T-helper 2 cell (primary cell): ENCODE measurements around the gene HTR3B.
"Not testable (repeated sequence)": the region's sequence is repeated elsewhere in the genome, so short reads cannot be mapped to it uniquely, and the experiment has no call there.

Experiments used
- DNase-seq, 5 experiments: peaks; one replicate each; pipeline versions ENCODE4 v3.0.0 to v3.0.0-alpha.2; 2012 to 2022
- total RNA-seq, 2 donors: gene quantifications; one replicate each; lab custom pipeline; 2026; lab: John Stamatoyannopoulos, UW

HTR3B gene, protein sequence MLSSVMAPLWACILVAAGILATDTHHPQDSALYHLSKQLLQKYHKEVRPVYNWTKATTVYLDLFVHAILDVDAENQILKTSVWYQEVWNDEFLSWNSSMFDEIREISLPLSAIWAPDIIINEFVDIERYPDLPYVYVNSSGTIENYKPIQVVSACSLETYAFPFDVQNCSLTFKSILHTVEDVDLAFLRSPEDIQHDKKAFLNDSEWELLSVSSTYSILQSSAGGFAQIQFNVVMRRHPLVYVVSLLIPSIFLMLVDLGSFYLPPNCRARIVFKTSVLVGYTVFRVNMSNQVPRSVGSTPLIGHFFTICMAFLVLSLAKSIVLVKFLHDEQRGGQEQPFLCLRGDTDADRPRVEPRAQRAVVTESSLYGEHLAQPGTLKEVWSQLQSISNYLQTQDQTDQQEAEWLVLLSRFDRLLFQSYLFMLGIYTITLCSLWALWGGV
- total RNA-seq: 0 reads per million in 2 donors

DNA sequence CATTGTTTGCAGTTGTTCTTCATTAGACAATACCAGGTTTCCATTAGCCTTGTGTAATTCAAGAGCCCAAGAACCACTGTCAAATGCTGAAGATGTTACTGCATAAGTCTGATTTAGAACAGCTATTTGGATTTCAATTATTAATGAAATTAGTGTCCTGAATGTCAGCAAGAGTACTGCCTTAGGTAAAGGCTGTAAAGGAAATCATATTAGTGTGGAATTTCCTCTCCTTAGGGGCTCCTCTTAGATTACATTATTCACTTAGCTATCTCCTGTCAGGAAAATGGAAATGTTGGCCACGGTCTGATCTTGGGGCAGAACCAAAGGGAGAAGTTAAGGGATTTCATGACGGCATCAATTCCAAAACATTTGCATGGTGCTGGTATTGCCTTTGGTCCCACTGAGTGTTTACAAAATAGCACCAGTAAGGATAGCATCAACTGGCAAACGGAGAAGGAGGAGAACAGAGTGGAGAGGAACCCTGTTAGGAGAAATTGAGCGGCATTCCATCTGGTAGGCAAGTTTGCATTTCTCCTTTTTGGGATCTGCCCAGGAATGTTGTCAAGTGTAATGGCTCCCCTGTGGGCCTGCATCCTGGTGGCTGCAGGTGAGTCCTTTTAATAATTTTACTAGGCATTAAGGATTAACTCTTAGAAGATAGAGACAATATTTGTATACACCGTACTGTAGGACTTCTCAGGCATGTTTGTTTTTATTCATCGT lies at the start of gene HTR3B:
Gene HTR3B, plus strand, starts transcription at position 418 of the 723 bp plus-strand sequence. Its CDS starts 138 bp downstream, at position 556.
- DNase-seq: no peak

DNA sequence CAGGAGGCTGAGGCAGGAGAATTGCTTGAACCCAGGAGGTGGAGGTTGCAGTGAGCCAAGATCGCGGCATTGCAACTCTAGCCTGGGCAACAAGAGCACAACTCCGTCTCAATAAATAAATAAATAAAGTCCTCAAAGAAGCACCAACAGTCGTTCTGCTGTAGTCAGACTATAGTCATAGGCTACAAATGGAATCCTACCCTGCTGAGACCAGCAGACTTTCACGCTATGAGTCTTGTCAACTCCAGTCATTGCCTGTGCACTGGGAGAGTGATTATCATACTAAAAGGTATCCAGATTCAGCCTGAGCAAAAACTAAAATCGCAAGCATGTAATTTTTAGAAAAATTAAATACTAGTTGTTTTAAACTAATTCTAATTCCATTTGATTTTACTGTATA lies 48.8 kb upstream of the HTR3B start:
- no peak for DNase-seq

DNA sequence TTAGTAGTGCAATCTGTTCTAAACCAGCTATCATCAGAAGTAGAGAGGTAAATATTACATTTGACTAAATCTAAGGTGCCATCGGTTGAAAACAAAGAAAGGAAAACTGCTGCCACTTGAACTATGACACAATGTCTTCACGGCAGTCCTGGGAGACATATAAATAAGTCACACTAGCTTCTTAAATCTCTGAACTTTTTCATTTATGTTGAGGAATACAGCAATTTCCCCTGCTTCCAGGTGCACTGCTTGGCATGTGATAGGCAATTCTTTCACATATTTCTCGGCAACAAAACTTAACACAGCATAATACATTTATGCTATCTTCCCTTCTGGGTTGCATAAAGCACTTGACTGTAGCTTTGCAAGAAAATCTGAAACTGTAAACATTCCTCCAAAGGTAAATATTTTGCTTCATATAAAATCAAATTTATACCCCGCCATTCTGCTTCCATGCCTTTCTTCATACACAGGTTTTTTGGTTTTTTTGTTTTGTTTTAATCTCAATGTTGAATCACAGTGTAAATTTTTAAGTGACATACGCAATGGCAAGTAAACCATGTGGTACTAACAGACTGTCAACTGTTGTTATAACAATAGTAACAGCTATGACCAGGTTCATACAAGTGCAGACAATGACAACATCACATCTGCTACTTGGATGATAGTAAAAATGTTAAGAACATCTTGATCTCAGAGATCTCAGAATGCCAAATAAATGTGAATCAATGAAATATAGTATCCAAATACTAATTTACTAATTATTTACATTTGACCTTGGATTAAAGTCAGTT lies 47.4 kb upstream of the HTR3B start:
- DNase-seq: no peak

DNA sequence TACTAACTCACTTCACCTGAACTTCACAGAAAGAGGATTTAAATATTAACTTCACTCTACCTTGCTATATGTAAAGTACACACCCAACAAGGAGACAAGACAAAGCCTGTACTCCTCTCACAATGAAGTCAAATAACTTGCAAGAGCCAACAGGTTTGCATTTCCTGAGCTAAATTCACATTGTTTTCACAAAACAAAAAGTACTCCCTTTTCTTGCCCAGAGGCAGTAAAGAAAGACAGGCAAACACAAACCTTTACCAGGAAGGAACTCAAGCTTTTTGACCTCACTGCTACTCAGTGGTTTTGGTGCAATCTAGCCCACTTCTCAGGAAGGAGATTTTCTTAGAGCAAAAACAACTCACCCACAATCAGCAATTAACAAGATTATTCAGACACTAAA lies 44.9 kb upstream of the HTR3B start:
- peak in 1 of 5 experiments; percentile 86 for DNase-seq

DNA sequence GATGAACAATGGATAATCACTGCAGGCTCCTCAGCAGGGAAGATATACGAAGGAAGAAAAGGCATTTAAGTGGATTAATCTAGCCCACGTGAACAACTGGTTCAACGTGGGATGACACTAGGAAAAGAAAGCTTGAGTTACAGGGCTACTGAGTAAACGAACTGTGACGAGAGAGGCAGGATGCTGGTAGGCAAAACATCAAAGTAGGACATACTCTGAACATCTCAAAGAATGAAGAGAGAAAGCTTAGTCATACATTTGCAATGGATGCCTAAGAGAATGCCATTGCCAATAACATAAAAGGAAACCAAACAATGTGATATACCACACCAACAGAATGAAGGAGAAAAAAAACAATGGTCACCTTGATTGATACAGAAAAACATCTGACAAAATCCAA lies 42.2 kb upstream of the HTR3B start:
- peak in 1 of 5 experiments; percentile 61 for DNase-seq

DNA sequence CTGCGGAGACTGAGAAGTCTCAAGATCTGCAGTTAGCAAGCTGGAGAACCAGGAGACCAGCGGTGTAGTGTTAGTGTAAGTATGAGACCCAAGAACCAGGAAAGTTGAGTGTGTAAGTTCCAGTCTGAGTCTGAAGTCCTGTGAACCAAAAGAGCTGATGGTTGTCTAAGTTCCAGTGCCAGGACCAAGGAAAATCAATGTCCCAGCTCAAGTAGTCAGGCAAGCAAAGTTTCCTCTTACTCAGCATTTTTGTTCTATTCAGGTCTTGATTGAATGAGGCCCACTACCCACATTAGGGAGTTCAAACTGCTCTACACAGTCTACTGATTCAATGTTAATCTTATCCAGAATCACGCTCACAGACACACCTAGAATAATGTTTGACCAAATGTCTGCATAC lies 40.2 kb upstream of the HTR3B start:
- DNase-seq: no peak

DNA sequence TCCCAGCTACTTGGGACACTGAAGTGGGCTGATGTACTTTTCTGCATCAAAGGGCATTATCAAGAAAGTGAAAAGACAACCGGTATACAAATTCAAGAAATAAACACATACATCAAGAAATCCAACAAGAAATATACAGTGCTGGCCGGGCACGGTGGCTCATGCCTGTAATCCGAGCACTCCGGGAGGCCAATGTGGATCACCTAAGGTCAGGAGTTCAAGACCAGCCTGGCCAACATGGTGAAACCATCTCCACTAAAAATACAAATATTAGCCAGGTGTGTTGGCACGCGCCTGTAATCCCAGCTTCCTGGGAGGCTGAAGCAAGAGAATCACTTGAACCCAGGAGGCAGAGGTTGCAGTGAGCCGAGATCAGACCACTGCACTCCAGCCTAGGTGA lies 38.7 kb upstream of the HTR3B start:
- no peak for DNase-seq

DNA sequence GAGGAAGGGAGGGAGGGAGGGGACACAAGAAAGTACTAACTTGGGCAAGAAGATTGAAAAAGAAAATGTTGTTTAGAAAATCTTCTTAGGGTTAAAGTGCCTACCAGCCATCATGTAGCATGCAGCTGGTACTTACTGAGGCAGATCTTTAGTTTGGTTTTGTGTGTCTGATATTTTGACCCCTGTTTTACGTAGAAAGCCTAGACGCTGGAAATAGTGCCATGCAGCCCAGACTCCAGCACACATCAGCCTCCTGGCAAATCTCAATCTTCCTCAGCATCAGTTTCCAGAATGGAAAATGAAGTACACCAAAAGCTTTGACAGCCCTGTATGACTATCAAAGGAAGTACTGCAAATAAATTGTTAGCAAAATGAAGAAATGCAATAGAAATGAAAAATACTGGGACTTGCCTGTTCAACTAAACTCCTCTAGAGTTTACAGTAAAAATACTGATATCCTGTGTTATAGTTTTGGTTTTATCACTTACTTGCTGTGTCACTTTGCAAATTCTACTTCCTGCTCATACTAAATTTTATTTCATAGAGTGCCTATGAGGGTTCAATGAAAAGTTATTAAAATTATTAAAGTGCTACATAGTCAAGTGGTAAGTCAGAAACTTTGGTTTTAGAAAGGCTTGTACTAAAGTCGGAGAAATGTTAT lies 36.6 kb upstream of the HTR3B start:
- DNase-seq: peak in 1 of 5 experiments; percentile 27

DNA sequence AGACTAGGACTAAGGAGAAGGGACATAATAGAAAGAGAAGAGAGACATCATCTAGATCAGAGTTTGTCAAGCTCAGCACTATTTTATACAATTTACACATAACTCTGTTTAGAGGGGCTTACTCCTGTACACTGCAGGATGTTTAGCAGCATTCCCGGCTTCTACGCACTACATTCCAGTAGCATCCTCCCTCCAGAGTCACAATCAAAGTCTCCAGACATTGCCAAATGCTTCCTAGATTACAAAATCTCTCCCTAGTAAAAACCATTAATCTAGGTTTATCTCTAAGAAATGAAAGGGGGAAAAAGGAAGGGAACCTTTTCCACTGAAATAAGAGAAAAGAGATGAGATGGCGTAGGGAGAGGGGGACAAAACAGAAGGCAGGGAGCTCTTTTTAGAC lies 33.3 kb upstream of the HTR3B start:
- no peak for DNase-seq

DNA sequence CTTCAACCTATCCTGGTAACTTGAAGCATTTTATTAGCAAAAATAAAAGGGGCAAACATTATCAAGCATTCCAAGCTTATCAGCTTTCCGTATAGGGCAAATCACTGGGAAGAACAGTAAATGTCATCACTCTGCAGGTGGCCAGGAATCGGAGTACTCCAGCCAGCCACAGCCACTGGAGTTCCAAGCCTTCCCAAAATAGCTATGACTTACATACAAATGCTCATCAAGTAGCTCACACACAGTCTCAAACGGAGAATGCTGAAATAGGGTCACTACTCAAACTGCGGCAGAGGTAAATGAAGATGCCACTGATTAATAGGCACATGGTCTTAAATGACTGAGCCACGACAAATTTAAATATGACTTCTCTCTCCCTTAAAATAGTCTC lies 31.4 kb upstream of the HTR3B start:
- no peak for DNase-seq

DNA sequence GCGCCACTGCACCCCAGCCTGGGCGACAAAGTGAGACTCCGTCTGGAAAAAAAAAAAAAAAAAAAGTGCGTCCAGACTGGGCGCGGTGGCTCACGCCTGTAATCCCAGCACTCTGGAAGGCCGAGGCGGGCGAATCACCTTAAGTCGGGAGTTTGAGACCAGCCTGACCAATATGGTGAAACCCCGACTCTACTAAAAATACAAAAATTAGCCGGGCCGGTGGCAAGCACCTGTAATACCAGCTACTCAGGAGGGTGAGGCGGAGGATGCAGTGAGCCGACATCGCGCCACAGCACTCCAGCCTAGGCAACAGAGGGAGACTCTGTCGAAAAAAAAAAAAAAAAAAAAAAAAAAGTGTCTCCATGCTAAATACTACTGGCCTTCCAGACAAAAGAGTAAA lies 30.5 kb upstream of the HTR3B start:
- DNase-seq: no peak

DNA sequence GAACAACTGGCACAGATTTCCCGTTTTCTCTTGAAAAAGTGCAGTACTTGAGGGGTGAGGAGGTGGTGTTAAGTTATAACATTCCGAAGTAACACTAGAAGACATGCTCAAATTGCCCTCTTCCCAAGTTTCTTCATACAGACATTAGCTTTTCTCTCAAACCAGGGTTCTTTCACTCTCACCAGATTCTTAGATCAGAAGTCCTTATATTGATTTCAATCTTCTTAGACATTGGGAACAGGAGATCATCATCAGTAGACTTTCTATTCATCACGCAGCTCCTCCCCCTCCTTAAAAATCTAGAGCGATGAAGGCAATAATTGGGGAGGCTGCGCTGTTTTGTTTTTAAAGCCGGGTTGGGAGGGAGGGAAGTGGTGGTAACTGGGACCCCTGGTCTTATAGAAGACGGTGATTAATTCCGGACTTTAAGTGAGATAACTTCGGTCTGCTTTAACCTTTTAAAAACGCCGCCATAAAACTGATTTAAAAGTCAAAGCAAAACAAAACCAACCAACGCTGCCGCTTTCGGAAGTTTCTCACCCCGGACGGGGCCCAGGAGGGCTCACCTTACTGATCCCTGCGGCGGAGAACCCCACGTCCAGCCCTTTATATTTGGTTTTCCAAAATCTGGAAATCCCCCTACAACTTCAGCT lies 29.9 kb upstream of the HTR3B start:
- DNase-seq: no peak

DNA sequence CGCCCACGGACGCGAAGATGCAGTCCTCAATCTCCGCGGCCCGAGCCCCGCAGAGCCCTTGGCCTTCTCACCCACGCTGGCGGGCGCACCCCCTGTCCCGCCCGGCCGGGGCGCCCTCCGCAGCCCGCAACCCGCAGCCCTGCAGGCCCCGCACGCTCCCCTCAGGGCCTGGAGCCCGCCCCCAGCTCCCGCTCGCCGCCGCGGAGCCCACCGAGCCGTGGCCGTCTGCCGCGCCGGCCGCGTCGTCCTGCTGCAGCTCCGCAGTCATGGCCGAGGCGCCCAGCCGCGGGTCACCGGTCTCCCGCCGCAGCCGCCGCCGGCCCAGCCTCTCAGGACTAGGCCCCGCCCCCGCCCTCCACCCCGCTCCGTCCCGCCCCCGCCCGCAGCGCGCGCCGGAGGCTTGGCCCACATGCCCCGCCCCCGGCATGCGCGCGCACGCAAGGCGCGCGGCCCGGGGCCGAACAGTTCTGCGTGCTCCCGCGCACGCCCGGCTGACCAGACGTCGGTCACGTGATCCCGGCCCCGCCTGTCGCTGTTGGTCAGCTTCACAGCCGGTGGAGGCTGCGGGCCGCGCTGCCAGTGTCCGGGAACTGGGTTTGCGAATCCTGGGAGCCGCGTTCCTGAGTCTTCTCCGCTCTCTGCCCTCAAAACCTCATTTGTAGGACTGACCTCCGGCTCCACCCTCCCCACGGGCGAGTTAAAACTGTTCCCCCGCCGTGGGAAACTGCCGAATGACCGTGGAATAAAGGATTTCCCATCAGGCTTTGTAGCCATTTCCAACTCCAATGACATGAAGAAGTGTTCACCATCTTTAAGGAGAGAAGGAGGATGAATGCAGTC lies 29.1 kb upstream of the HTR3B start, which contains the start of gene USP28:
Gene USP28, minus strand, starts transcription at position 339 of the 840 bp plus-strand sequence. Its CDS starts 71 bp downstream, at position 268.
- peak; percentile 58 to 89 (median 64) for DNase-seq

DNA sequence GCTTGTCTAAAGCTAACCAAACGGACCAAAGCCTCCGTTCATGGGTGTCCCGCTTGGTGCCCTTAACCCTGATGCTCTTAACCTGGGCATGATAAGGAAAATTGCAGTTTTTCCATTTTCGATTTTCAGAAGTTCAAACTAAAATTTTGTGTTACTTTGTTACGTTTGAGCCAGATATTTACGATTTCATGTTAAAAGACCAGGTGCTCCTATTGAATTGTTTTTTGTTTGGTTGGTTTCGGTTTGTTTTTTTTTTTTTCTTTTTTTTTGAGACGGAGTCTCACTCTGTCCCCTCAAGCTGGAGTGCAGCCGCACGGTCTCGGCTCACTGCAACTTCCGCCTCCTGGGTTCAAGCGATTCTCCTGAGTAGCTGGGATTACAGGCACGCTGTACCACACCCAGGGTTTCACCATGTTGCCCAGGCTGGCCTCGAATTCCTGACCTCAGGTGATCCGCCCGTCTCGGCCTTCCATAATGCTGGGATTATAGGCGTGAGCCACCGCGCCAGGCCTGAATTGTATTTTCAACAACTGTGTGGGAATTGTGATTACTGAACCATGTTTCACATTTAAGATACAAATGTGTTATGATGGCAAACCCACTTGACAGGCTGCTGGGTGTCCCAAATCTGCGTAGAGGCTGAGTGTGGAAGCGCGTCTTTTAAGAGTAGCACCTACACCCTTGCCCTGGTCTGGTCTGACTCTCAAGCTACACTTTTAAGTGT lies 28.4 kb upstream of the HTR3B start:
- no peak for DNase-seq

DNA sequence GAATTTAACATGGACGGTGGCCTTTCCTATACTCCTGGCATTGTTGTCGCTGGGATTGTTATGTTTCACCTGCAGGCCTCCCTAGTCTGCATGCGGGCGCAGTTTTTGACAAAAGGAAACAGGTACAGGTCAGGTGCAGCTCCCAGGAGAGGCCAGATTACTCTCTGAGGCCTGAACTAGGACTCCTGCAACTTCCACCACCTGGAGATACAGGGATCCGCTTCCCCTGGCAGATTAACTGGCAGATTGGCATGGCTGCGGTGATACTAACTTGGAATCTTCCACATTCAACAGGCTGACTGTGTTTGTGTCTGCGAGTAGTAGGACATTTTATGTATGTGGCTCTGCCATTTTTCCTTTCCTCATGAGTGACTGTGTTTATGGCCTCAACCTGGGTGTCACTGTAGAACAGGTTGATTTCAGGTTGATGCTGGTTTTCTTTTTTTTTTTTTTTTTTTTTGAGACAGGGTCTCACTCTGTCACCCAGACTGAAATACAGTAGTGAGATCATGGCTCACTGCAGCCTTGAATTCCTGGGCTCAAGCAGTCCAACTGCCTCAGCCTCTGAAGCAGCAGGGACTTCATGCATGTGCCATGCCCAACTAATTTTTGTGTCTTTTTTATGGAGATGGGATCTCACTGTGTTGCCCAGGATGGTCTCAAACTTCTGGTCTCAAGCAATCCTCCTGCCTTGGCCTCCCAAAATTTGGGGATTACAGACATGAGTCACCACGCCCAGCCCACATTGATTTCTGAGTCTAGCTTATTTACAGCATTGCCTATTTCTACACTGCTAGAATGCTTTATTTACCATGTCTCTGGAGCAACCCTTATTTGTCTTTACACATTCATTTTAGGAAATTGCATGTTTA lies 27.6 kb upstream of the HTR3B start:
- DNase-seq: peak in 1 of 5 experiments; percentile 23

DNA sequence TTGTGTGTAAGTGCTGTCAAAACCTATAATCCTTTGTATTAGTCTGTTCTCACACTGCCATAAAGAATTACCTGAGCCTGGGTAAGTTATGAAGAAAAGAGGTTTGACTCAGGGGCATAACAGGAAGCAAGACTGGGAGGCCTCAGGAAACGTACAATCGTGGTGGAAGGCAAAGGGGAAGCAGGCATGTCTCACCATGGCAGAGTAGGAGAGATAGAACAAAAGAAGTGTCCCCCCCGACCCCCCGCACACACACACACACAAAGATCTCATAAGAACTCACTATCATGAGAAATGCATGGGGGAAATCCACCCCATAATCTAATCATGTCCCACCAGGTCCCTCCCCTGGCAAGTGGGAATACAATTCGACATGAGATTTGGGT lies 26.9 kb upstream of the HTR3B start:
- peak in 1 of 5 experiments; percentile 22 for DNase-seq

DNA sequence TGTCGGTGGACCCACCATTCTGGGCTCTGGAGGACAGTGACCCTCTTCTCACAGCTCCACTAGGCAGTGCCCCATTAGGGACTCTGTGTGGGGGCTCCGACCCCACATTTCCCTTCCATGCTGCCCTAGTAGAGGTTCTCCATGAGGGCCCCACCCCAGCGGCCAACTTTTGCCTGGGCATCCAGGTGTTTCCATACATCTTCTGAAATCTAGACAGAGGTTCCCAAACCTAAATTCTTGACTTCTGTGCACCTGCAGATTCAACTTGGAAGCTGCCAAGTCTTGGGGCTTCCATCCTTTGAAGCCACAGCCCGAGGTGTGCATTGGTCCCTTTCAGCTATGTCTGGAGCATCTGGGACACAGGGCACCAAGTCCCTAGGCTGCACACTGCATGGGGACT lies 25.1 kb upstream of the HTR3B start:
- not testable (repeated sequence) for DNase-seq

DNA sequence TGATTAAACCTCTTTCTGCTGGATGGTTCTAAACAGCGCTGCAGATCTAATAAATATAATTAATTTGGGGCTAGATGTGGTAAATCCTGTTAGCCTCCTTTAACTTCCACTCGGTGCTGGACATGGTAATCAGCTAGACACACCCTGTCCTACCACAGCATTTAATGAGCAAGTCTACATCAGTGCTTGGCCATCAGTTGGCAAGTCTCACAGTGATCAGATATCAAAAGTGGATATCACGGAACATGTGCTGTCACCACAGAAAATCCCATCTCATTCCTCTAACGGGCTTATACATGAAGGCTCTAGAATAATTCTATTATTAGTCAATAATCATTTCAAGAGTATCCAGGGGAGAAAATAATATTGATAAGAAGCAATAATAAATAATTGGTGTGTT lies 23.6 kb upstream of the HTR3B start:
- DNase-seq: no peak

DNA sequence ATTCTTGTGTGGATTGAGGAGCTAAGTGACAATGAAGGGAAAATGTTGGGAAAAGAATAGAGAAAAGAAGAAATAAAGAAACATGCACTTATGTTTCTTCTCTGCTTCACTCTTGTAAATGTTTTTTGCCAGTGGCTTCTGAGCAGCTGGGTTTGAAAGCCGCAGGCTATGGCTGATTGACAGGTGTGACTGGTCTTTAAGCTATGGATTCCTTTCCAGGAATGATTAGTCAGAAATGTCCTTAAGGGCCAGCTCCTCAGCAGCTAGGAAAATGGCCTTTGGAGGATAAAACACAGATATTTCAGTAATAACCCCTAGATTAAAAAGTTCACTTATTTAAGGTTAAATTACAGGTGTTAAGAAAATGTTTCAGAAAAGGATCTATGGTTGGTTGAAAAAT lies 22.7 kb upstream of the HTR3B start:
- no peak for DNase-seq
